IMR-90 (cell line): ENCODE results near the gene BRME1. TPM values are rescaled to one million over a fixed set of nuclear protein-coding genes. Genes with fewer than 3 reads are reported as not detected.
A peak's percentile ranks its signal among the peaks of the same experiment; 100 is the strongest.

ENCODE experiments used
- ATAC-seq: fragments of 200-7000 bp; cut with Tn5 transposase; 2 replicates; pipeline ENCODE4 v1.9.1; 2020; ENCODE audit warnings: low read depth, mild to moderate bottlenecking, moderate library complexity
- BruUV-seq: library from RNA; stranded (reverse); fragments of 400-500 nt; replicated peaks from 2 replicates; lab custom pipeline; 2021; lab: Mats Ljungman, UMichigan
- CTCF ChIA-PET: fragments of 300-600 bp; formaldehyde crosslinking; extraction: SDS; loops from one replicate; lab custom pipeline; 2021; ENCODE audit warnings: antibody characterized with exemption; lab: Yijun Ruan, JAX
- POLR2A ChIA-PET: fragments of 300-600 bp; sonication (Branson Sonifier 250); formaldehyde crosslinking; loops from one replicate; lab custom pipeline; 2022; ENCODE audit warnings: antibody characterized with exemption; ENCODE audit not compliant: unreplicated experiment; lab: Charles Lee
- DNase-seq: peaks from one replicate; pipeline ENCODE4 v3.0.0; 2013
- H2AFZ ChIP-seq: replicated peaks from 2 replicates; pipeline ENCODE3; 2013; ENCODE audit warnings: low read length, mild to moderate bottlenecking; ENCODE audit not compliant: poor library complexity
- H2AK5ac ChIP-seq: 2 replicates; pipeline ENCODE4 v1.6.1; 2013; ENCODE audit warnings: low read depth, low read length, inconsistent platforms
- H2AK9ac ChIP-seq: replicated peaks from 2 replicates; pipeline ENCODE3; 2013; ENCODE audit warnings: mild to moderate bottlenecking, low read depth, low read length, moderate library complexity; ENCODE audit not compliant: poor library complexity
- H2BK120ac ChIP-seq: 2 replicates; pipeline ENCODE4 v1.6.1; 2013; ENCODE audit warnings: low read depth, low read length, inconsistent platforms
- H2BK15ac ChIP-seq: 3 replicates; pipeline ENCODE4 v1.6.1; 2013; ENCODE audit warnings: low read depth, low read length, inconsistent platforms
- H2BK20ac ChIP-seq: 2 replicates; pipeline ENCODE4 v1.6.1; 2013; ENCODE audit warnings: low read depth, mild to moderate bottlenecking, inconsistent platforms, low read length, moderate library complexity
- H2BK5ac ChIP-seq: 2 replicates; pipeline ENCODE4 v1.6.1; 2013; ENCODE audit warnings: mild to moderate bottlenecking, low read depth, low read length, inconsistent platforms; ENCODE audit not compliant: poor library complexity, severe bottlenecking
- H3K14ac ChIP-seq: replicated peaks from 2 replicates; pipeline ENCODE4 v1.6.1; 2013; ENCODE audit warnings: low read depth, low read length, inconsistent platforms
- H3K18ac ChIP-seq: 2 replicates; pipeline ENCODE4 v1.6.1; 2013; ENCODE audit warnings: low read depth, low read length, control low read depth
- H3K23ac ChIP-seq: 2 replicates; pipeline ENCODE4 v1.6.1; 2013; ENCODE audit warnings: low read depth, low read length, inconsistent platforms
- H3K27ac ChIP-seq: 2 replicates; pipeline ENCODE4 v1.5.1; 2013; ENCODE audit warnings: mild to moderate bottlenecking, control low read depth, low read length; ENCODE audit not compliant: insufficient read depth
- H3K27me3 ChIP-seq: 2 replicates; pipeline ENCODE4 v1.6.1; 2013; ENCODE audit warnings: low read length; ENCODE audit not compliant: control insufficient read depth, insufficient read depth
- H3K36me3 ChIP-seq: 2 replicates; pipeline ENCODE4 v1.6.1; 2013; ENCODE audit warnings: low read length, mixed read lengths; ENCODE audit not compliant: control insufficient read depth, insufficient read depth
- H3K4ac ChIP-seq: 2 replicates; pipeline ENCODE4 v1.6.1; 2013; ENCODE audit warnings: low read depth, low read length, inconsistent platforms
- H3K4me1 ChIP-seq: 2 replicates; pipeline ENCODE4 v1.6.1; 2013; ENCODE audit warnings: low read length, mixed read lengths; ENCODE audit not compliant: control insufficient read depth, insufficient read depth
- H3K4me2 ChIP-seq: 2 replicates; pipeline ENCODE4 v1.6.1; 2013; ENCODE audit warnings: low read depth, mild to moderate bottlenecking, control low read depth, low read length, moderate library complexity
- H3K4me3 ChIP-seq: 2 replicates; pipeline ENCODE4 v1.5.1; 2013; ENCODE audit warnings: low read depth, mild to moderate bottlenecking, control low read depth, low read length, moderate library complexity; ENCODE audit not compliant: insufficient read depth
- H3K56ac ChIP-seq: 2 replicates; pipeline ENCODE4 v1.6.1; 2013; ENCODE audit warnings: low read length, inconsistent platforms; ENCODE audit not compliant: insufficient read depth; ENCODE audit errors: extremely low read depth
- H3K79me1 ChIP-seq, 2 experiments: 2 replicates each; pipeline ENCODE4 v1.6.1; 2013; ENCODE audit warnings: low read length in 2 of 2, inconsistent platforms in 1 of 2, low read depth in 1 of 2
- H3K9ac ChIP-seq: 2 replicates; pipeline ENCODE4 v1.6.1; 2013; ENCODE audit warnings: low read depth, low read length, control low read depth
- H3K9me1 ChIP-seq: 2 replicates; pipeline ENCODE4 v1.6.1; 2013; ENCODE audit warnings: low read length, inconsistent platforms; ENCODE audit not compliant: insufficient read depth
- H3K9me3 ChIP-seq: 2 replicates; pipeline ENCODE4 v1.6.1; 2013; ENCODE audit warnings: low read length; ENCODE audit not compliant: control insufficient read depth, insufficient read depth
- H4K20me1 ChIP-seq: 2 replicates; pipeline ENCODE4 v1.6.1; 2013; ENCODE audit warnings: low read length, inconsistent platforms; ENCODE audit not compliant: insufficient read depth
- H4K5ac ChIP-seq: 2 replicates; pipeline ENCODE4 v1.6.1; 2013; ENCODE audit warnings: mild to moderate bottlenecking, low read depth, low read length, control low read depth
- H4K8ac ChIP-seq, 2 experiments: 2 replicates each; pipeline ENCODE4 v1.6.1; 2013; ENCODE audit warnings: low read depth in 2 of 2, low read length in 2 of 2, control low read depth in 1 of 2, inconsistent platforms in 1 of 2
- H4K91ac ChIP-seq: 2 replicates; pipeline ENCODE4 v1.6.1; 2013; ENCODE audit warnings: low read depth, low read length, inconsistent platforms; ENCODE audit not compliant: insufficient read depth
- BHLHE40 ChIP-seq: fragments of 150-350 bp; IDR thresholded peaks from 2 replicates; pipeline ENCODE4 v1.6.1; 2016; ENCODE audit warnings: mild to moderate bottlenecking, low read depth, low read length
- CEBPB ChIP-seq: IDR thresholded peaks from 2 replicates; pipeline ENCODE4 v1.6.1; 2012; ENCODE audit warnings: low read depth, low read length, improper control_type of control experiment
- ELK1 ChIP-seq: fragments of 150-350 bp; IDR thresholded peaks from 2 replicates; pipeline ENCODE4 v1.6.1; 2016; ENCODE audit warnings: low read depth, mild to moderate bottlenecking, low read length, moderate library complexity, borderline replicate concordance
- FOS ChIP-seq: fragments of 150-350 bp; IDR thresholded peaks from 2 replicates; pipeline ENCODE4 v1.6.1; 2016; ENCODE audit warnings: low read depth, low read length
- MAFK ChIP-seq: IDR thresholded peaks from 2 replicates; pipeline ENCODE4 v1.6.1; 2012; ENCODE audit warnings: low read depth, low read length, improper control_type of control experiment
- MAZ ChIP-seq: IDR thresholded peaks from 2 replicates; pipeline ENCODE4 v1.6.1; 2012; ENCODE audit warnings: low read depth, mild to moderate bottlenecking, low read length, improper control_type of control experiment, moderate library complexity, borderline replicate concordance
- MXI1 ChIP-seq: IDR thresholded peaks from 2 replicates; pipeline ENCODE4 v1.6.1; 2012; ENCODE audit warnings: low read depth, mild to moderate bottlenecking, low read length, moderate library complexity, borderline replicate concordance
- NFE2L2 ChIP-seq: fragments of 150-350 bp; IDR thresholded peaks from 2 replicates; pipeline ENCODE4 v1.6.1; 2016; ENCODE audit warnings: low read depth, mild to moderate bottlenecking, low read length
- RAD21 ChIP-seq: IDR thresholded peaks from 2 replicates; pipeline ENCODE4 v1.6.1; 2012; ENCODE audit warnings: low read length, improper control_type of control experiment
- RCOR1 ChIP-seq: IDR thresholded peaks from 2 replicates; pipeline ENCODE4 v1.6.1; 2012; ENCODE audit warnings: mild to moderate bottlenecking, low read length, improper control_type of control experiment; ENCODE audit not compliant: insufficient replicate concordance
- SMC3 ChIP-seq: fragments of 150-350 bp; IDR thresholded peaks from 2 replicates; pipeline ENCODE4 v1.6.1; 2016; ENCODE audit warnings: low read depth, mild to moderate bottlenecking, antibody characterized with exemption, low read length, moderate library complexity
- WGBS, 2 experiments: methylation state at CpG; one replicate each; pipeline versions ENCODE4 v1.1.5 to v1.1.7; 2013; ENCODE audit warnings: missing lambda C conversion rate in 2 of 2; ENCODE audit not compliant: insufficient read length in 1 of 2; ENCODE audit errors: extremely low coverage in 2 of 2; 5-methylcytosine and 5-hydroxymethylcytosine counted together
- dilution Hi-C: fragments of 300-500 bp; cut with HindIII; formaldehyde crosslinking; loops from one replicate; pipeline ENCODE4 v1.14.3; 2018; ENCODE audit warnings: low sequenced_read_pairs; ENCODE audit not compliant: unreplicated experiment
- in situ Hi-C: fragments of 300-500 bp; cut with MboI; formaldehyde crosslinking; loops from 3 replicates; pipeline ENCODE4 v1.14.3; 2019; ENCODE audit warnings: low sequenced_read_pairs, inconsistent platforms, mixed read lengths
- intact Hi-C: fragments of 100-400 bp; cut with micrococcal nuclease; formaldehyde crosslinking; loops from 2 replicates; pipeline ENCODE4 v1.10.0; 2022
- polyA plus RNA-seq, 3 experiments: library from polyadenylated mRNA; depleted of rRNA; stranded (reverse); fragments of >200 nt; gene quantifications; 2 replicates each; pipeline ENCODE4 v1.2.3, GENCODE V29; 2012; ENCODE audit warnings: low replicate concordance in 1 of 3
- total RNA-seq: library from RNA; depleted of rRNA; stranded (reverse); fragments of >200 nt; gene quantifications from 2 replicates; pipeline ENCODE4 v1.2.3, GENCODE V29; 2012
- TF ChIP-seq, protein P1 (sequence below): conservative IDR thresholded peaks from 2 replicates; pipeline ENCODE4 v1.5.1; 2012; ENCODE audit warnings: mild to moderate bottlenecking, low read depth, low read length, improper control_type of control experiment
- TF ChIP-seq, protein P2 (sequence below): fragments of 150-350 bp; IDR thresholded peaks from 2 replicates; pipeline ENCODE4 v1.6.1; 2017; ENCODE audit warnings: mild to moderate bottlenecking, antibody characterized with exemption, low read length, low read depth

The BRME1 gene
- total and polyA plus RNA-seq, 2 of the 4 experiments (the other 2 are of a cell fraction): 0.18 to 0.38 TPM

DNA sequence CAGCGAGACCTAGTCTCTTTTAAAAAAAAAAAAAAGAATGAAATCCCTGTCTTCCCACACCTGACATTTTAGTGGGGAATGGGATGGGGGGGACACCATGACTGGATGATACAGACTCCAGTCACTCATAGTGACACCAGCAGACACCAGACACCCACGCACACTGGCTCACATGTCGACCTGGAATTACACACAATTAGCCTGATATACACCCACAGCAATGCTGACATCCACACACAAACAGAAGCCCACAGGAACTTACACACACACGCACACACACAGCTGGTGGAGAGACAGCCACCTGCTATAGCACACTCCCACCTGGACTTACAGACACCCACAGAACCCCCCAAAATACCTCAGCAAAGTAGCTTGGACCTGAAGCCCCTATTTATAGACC lies 37.3 kb downstream of the BRME1 start:
- DNase-seq (no peak), ATAC-seq (no peak)
- in situ Hi-C loops (loop anchor here (10.0 to 25.0 kb wide), 2 partner anchors 274 to 581 kb away; no protein-coding TSS in a partner anchor), dilution Hi-C loops (no loop called here), intact Hi-C loops (no loop called here)
- ChIA-PET POLR2A (no interaction called here), CTCF (no interaction called here)
- BruUV-seq: no TSS peak
- Histone ChIP-seq H2AK9ac (peak overlapping the region; percentile 28), H3K4me1 (peaks cover 7% of the 10 kb centered on the region), H4K20me1 (no peaks in the 10 kb centered on the region), H3K23ac (no peak overlapping the region), H2AK5ac (peak overlapping the region; percentile 51; the same call in 1 of the 2 replicates), H3K9ac (no peak overlapping the region), H3K79me1 (peaks cover 11 to 29% of the 10 kb centered on the region in 2 experiments; a peak in 3 of 4 replicates), H3K4me3 (no peak overlapping the region), H2BK20ac (no peak overlapping the region), H2AFZ (no peak overlapping the region), H4K5ac (no peak overlapping the region), H3K14ac (no peak overlapping the region), H2BK120ac (no peak overlapping the region), H4K8ac (no peak overlapping the region), H3K9me3 (no peaks in the 10 kb centered on the region), H3K9me1 (peaks cover 11% of the 10 kb centered on the region), H2BK5ac (no peak overlapping the region), H3K27ac (no peak overlapping the region), H3K27me3 (no peaks in the 10 kb centered on the region), H4K91ac (no peak overlapping the region), H3K18ac (no peak overlapping the region), H2BK15ac (no peak overlapping the region), H3K56ac (no peak overlapping the region), H3K4ac (0 out of 2 replicates have a peak overlapping the region, but pooled peaks have one; percentile 9), H3K4me2 (no peak overlapping the region), H3K36me3 (no peaks in the 10 kb centered on the region)
- WGBS, 2 experiments: 80% methylated on average over 1 of the region's 4 CpGs; no CpG with 5 or more reads in 1 of the 2 experiments
- TF ChIP-seq MAFK: no peak
- no peak for TF ChIP-seq FOS
- TF ChIP-seq RAD21: no peak
- TF ChIP-seq CEBPB: no peak
- TF ChIP-seq, protein P1, sequence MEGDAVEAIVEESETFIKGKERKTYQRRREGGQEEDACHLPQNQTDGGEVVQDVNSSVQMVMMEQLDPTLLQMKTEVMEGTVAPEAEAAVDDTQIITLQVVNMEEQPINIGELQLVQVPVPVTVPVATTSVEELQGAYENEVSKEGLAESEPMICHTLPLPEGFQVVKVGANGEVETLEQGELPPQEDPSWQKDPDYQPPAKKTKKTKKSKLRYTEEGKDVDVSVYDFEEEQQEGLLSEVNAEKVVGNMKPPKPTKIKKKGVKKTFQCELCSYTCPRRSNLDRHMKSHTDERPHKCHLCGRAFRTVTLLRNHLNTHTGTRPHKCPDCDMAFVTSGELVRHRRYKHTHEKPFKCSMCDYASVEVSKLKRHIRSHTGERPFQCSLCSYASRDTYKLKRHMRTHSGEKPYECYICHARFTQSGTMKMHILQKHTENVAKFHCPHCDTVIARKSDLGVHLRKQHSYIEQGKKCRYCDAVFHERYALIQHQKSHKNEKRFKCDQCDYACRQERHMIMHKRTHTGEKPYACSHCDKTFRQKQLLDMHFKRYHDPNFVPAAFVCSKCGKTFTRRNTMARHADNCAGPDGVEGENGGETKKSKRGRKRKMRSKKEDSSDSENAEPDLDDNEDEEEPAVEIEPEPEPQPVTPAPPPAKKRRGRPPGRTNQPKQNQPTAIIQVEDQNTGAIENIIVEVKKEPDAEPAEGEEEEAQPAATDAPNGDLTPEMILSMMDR: no peak
- TF ChIP-seq, protein P2, sequence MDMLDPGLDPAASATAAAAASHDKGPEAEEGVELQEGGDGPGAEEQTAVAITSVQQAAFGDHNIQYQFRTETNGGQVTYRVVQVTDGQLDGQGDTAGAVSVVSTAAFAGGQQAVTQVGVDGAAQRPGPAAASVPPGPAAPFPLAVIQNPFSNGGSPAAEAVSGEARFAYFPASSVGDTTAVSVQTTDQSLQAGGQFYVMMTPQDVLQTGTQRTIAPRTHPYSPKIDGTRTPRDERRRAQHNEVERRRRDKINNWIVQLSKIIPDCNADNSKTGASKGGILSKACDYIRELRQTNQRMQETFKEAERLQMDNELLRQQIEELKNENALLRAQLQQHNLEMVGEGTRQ: no peak
- TF ChIP-seq RCOR1: no peak
- no peak for TF ChIP-seq SMC3
- no peak for TF ChIP-seq NFE2L2
- TF ChIP-seq BHLHE40: no peak
- TF ChIP-seq MXI1: no peak
- TF ChIP-seq MAZ: no peak
- no peak for TF ChIP-seq ELK1
